HG02571 (cell line): ENCODE results near the gene MIGA1.
"Not testable (repeated sequence)": the region's sequence is repeated elsewhere in the genome, so short reads cannot be mapped to it uniquely, and the experiment has no call there.

Experiments used
- ATAC-seq: cut with Tn5 transposase; IDR thresholded peaks from one replicate; pipeline ENCODE4 v1.9.1; 2021; ENCODE audit warnings: mild to moderate bottlenecking, moderate library complexity; ENCODE audit not compliant: unreplicated experiment

MIGA1 gene

GRCh38 chr1:77797991-77798390 lies 18.5 kb downstream of the MIGA1 start:
- no peak for ATAC-seq

- ATAC-seq: no peak
Measured at GRCh38 chr1:77802026-77802425, 22.6 kb downstream of the MIGA1 start.

- ATAC-seq: no peak
Measured at GRCh38 chr1:77803371-77803770, 23.9 kb downstream of the MIGA1 start.

GRCh38 chr1:77809787-77810462 lies 30.5 kb downstream of the MIGA1 start:
- not testable (repeated sequence) for ATAC-seq

GRCh38 chr1:77811589-77811988 lies 32.1 kb downstream of the MIGA1 start:
- ATAC-seq: not testable (repeated sequence)

GRCh38 chr1:77817368-77818209 lies 38.1 kb downstream of the MIGA1 start:
- ATAC-seq: no peak

- ATAC-seq: no peak
Measured at GRCh38 chr1:77820121-77820520, 40.7 kb downstream of the MIGA1 start.

- no peak for ATAC-seq
Measured at GRCh38 chr1:77824079-77824478, 44.6 kb downstream of the MIGA1 start.

GRCh38 chr1:77824694-77825093 lies 45.2 kb downstream of the MIGA1 start:
- no peak for ATAC-seq

- ATAC-seq: no peak
Measured at GRCh38 chr1:77825131-77825709, 45.8 kb downstream of the MIGA1 start.

GRCh38 chr1:77826851-77827250 lies 47.4 kb downstream of the MIGA1 start:
- not testable (repeated sequence) for ATAC-seq

- no peak for ATAC-seq
Measured at GRCh38 chr1:77828098-77828497, 48.6 kb downstream of the MIGA1 start.

GRCh38 chr1:77829851-77830250 lies 50.4 kb downstream of the MIGA1 start:
- no peak for ATAC-seq

GRCh38 chr1:77830946-77831345 lies 51.5 kb downstream of the MIGA1 start:
- ATAC-seq: no peak

GRCh38 chr1:77831566-77831965 lies 52.1 kb downstream of the MIGA1 start:
- no peak for ATAC-seq

- no peak for ATAC-seq
Measured at GRCh38 chr1:77831976-77832711, 52.7 kb downstream of the MIGA1 start.

- ATAC-seq: no peak
Measured at GRCh38 chr1:77832901-77833300, 53.5 kb downstream of the MIGA1 start.

- no peak for ATAC-seq
Measured at GRCh38 chr1:77833521-77834100, 54.2 kb downstream of the MIGA1 start.

GRCh38 chr1:77834771-77835334 lies 55.4 kb downstream of the MIGA1 start:
- no peak for ATAC-seq

- no peak for ATAC-seq
Measured at GRCh38 chr1:77841574-77841973, 62.1 kb downstream of the MIGA1 start.

- no peak for ATAC-seq
Measured at GRCh38 chr1:77845951-77846350, 66.5 kb downstream of the MIGA1 start.
